Cardiac septum (tissue), 1 donor: ENCODE results near the gene DDX23. TPM values are rescaled to one million over a fixed set of nuclear protein-coding genes. Genes with fewer than 3 reads are reported as not detected.

Source experiments
- DNase-seq: peaks from one replicate; pipeline ENCODE4 v3.0.0-alpha.2; 2020; ENCODE audit warnings: low spot score
- intact Hi-C: fragments of 100-400 bp; cut with DNase I; formaldehyde crosslinking; loops from one replicate; pipeline ENCODE4 v1.14.0; 2022
- total RNA-seq: library from RNA; stranded (reverse); fragmentation: NEBNext Ultra II Directional; extraction: Animal tissue kit (Norgen Biotek cat#: 25700); gene quantifications from one replicate; pipeline ENCODE4 v1.2.1, GENCODE V29; 2021
- donor health status: DM: no; HTN: no; CAD: no.

DDX23 gene
- total RNA-seq, 1 donor from 2014 or later: 33.3 TPM

- intact Hi-C loops: no loop called here
- DNase-seq: no peak
Observed at GRCh38 chr12:48782457-48783395, 69.2 kb downstream of the DDX23 start.

GRCh38 chr12:48781750-48782456, 70.1 kb downstream of the DDX23 start:
- intact Hi-C loops: no loop called here
- no peak for DNase-seq

- no peak for DNase-seq
- intact Hi-C loops: no loop called here
Observed at GRCh38 chr12:48780381-48781025, 71.5 kb downstream of the DDX23 start.

GRCh38 chr12:48779869-48780268, 72.1 kb downstream of the DDX23 start:
- intact Hi-C loops: loop anchor here (1.0 kb wide), 1 partner anchor 7 kb away; no protein-coding TSS in a partner anchor
- peak; percentile 88 for DNase-seq

Other genes with a start within 250 kb of the DDX23 start
- 24.8 TPM for gene KANSL2, start 169.9 kb downstream of the DDX23 start, total RNA-seq
- 23.5 TPM for gene CCNT1, start 135.5 kb downstream of the DDX23 start, total RNA-seq
- 195 TPM for gene ADCY6, start 63.1 kb downstream of the DDX23 start, total RNA-seq
- gene CACNB3, start 33.7 kb downstream of the DDX23 start, total RNA-seq: 9.2 TPM
- gene RND1, start 13.7 kb upstream of the DDX23 start, total RNA-seq: 0.62 TPM
- 5.5 TPM for gene FKBP11, start 73.3 kb upstream of the DDX23 start, total RNA-seq
- 59.5 TPM for gene ARF3, start 105.3 kb upstream of the DDX23 start, total RNA-seq
- gene WNT10B, start 119.6 kb upstream of the DDX23 start, total RNA-seq: 0.16 TPM
- not detected for gene WNT1, start 126.2 kb upstream of the DDX23 start, total RNA-seq
- 1.00 TPM for gene DDN, start 147.2 kb upstream of the DDX23 start, total RNA-seq
- gene PRKAG1, start 166.6 kb upstream of the DDX23 start, total RNA-seq: 80.4 TPM
- gene KMT2D, start 208.6 kb upstream of the DDX23 start, total RNA-seq: 63.8 TPM
- 0.38 TPM for gene RHEBL1, start 217.8 kb upstream of the DDX23 start, total RNA-seq
- gene DHH, start 242.6 kb upstream of the DDX23 start, total RNA-seq: 1.6 TPM